Gastrocnemius medialis (tissue), 4 donors: Measurements from ENCODE around the gene ZBTB7A. TPM values are rescaled to one million over a fixed set of nuclear protein-coding genes. Genes with fewer than 3 reads are reported as not detected.

ENCODE experiments used
- ATAC-seq, 2 donors: fragments of 150-250 bp; one replicate each; pipeline ENCODE4 v1.9.1; 2016
- DNase-seq, 2 donors: peaks; one replicate each; pipeline ENCODE4 v3.0.0-alpha.2; 2019
- H3K27ac ChIP-seq, 4 donors: fragments of 200-600 bp; sonication (generic); 1 replicate in 1 of 4; 2 replicates in 3 of 4; pipeline ENCODE4 v1.5.1; 2016 to 2018; ENCODE audit warnings: mild to moderate bottlenecking in 2 of 4, moderate library complexity in 1 of 4
- H3K27me3 ChIP-seq, 3 donors: fragments of 200-600 bp; sonication (generic) in 2 of 3; 1 replicate in 1 of 3; 2 replicates in 2 of 3; pipeline versions ENCODE4 v1.5.1 to v1.6.0; 2016 to 2019; ENCODE audit warnings: mild to moderate bottlenecking in 1 of 3, moderate library complexity in 1 of 3
- H3K36me3 ChIP-seq, 2 donors: fragments of 200-600 bp; sonication (generic) in 1 of 2; one replicate each; pipeline ENCODE4 v1.5.1; 2017 to 2018
- H3K4me1 ChIP-seq, 2 donors: fragments of 200-600 bp; sonication (generic) in 1 of 2; one replicate each; pipeline ENCODE4 v1.5.1; 2016 to 2017; ENCODE audit warnings: mild to moderate bottlenecking in 2 of 2
- H3K4me3 ChIP-seq, 4 donors: fragments of 200-600 bp; sonication (generic) in 3 of 4; 1 replicate in 1 of 4; 2 replicates in 3 of 4; pipeline ENCODE4 v1.5.1; 2016 to 2019; ENCODE audit warnings: mild to moderate bottlenecking in 2 of 4
- H3K9me3 ChIP-seq, 3 donors: fragments of 200-600 bp; sonication (generic) in 2 of 3; 1 replicate in 1 of 3; 2 replicates in 2 of 3; pipeline ENCODE4 v1.5.1; 2016 to 2019
- CTCF ChIP-seq, 5 experiments: fragments of 450-650 bp in 3 of 5; fragments of 200-600 bp in 2 of 5; sonication (generic) in 2 of 5; IDR thresholded peaks in 4 of 5; conservative IDR thresholded peaks in 1 of 5; 1 replicate in 4 of 5; 2 replicates in 1 of 5; pipeline ENCODE4 v1.5.1; 2016 to 2019; ENCODE audit warnings: antibody characterized with exemption in 5 of 5, mild to moderate bottlenecking in 3 of 5, moderate library complexity in 3 of 5
- POLR2A ChIP-seq, 2 donors: fragments of 450-650 bp; IDR thresholded peaks; one replicate each; pipeline ENCODE4 v1.6.1; 2017; ENCODE audit warnings: antibody characterized with exemption in 2 of 2, mild to moderate bottlenecking in 2 of 2, moderate library complexity in 2 of 2
- in situ Hi-C, 4 donors: fragments of 200-750 bp; cut with MboI; loops; one replicate each; pipeline versions ENCODE4 v1.15.0 to v1.8.0; 2017; ENCODE audit warnings: low sequenced_read_pairs in 4 of 4
- intact Hi-C: fragments of 100-400 bp; cut with DNase I; formaldehyde crosslinking; loops from one replicate; pipeline ENCODE4 v1.15.1; 2023; ENCODE audit warnings: low total_unique reads
- total RNA-seq, 4 donors: library from RNA; depleted of rRNA; stranded (reverse); fragments of >200 nt; gene quantifications; one replicate each; pipeline versions ENCODE4 v1.1.0 to v1.2.3, GENCODE V29; 2016

ZBTB7A gene
- total RNA-seq, 4 donors from 2014 or later, result 50.0 to 104 (median 91.9) TPM

GRCh38 chr19:4054441-4055208 lies 12.1 kb downstream of the ZBTB7A start:
- intact Hi-C loops (no loop called here), in situ Hi-C loops (no loop called here)
- Histone ChIP-seq H3K27ac (no peak overlapping the region), H3K36me3 (peaks cover 0 to 25% of the 10 kb centered on the region in 2 donors), H3K4me3 (no peak overlapping the region), H3K4me1 (peaks cover 45 to 48% of the 10 kb centered on the region in 2 donors), H3K27me3 (no peaks in the 10 kb centered on the region), H3K9me3 (no peaks in the 10 kb centered on the region)
- no peak for ATAC-seq
- TF ChIP-seq POLR2A (IDR thresholded peaks at IDR 0.05), result no peak
- no peak for TF ChIP-seq CTCF (IDR thresholded peaks at IDR 0.05 in 4 of 5, conservative IDR thresholded peaks at IDR 0.05 in 1 of 5)
- no peak for DNase-seq

DNA sequence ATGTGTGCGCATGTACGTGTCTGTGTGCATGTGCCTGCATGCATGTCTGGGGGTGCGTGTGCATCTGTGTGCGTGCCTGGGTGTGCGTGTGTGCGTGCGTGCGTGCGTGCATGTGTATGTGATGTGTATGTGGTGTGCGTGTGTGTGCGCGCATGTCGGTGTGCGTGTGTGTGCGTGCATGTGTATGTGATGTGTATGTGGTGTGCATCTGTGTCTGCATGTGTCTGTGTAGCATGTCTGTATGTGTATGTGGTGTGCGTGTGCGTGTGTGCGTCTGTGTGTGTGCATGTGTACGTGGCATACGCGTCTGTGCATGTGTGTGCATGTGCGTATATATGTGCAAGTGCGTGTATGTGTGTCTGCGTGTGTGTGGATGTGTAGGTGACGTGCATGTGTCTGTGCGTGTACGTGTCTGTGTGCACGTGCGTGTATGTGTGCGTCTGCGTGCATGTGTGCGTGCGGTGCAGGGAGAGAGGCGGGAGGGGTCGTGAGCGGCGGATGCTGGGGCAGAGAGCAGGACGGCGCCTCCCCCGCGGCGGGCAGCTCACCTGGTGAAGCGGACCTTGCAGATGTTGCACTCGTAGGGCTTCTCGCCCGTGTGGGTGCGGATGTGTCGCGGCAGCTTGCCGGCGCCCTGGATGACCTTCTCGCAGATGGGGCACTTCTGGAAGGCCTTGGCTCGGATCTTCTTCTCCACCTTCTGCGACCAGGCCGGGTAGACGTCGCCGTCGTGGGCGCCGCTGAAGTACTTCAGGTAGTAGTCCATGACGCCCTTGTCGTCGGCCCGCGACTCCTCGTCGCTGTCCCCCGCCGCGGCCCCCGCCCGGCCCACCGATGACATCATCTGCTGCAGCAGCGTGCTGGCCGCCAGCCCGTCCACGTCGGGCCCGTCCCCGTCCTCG lies 13.0 kb downstream of the ZBTB7A start:
- intact Hi-C loops (no loop called here), in situ Hi-C loops (no loop called here)
- DNase-seq (no peak), ATAC-seq (no peak)
- Histone ChIP-seq H3K4me3 (no peak overlapping the region), H3K36me3 (peaks cover 0 to 25% of the 10 kb centered on the region in 2 donors), H3K9me3 (no peaks in the 10 kb centered on the region), H3K4me1 (peaks cover 43 to 45% of the 10 kb centered on the region in 2 donors), H3K27me3 (no peaks in the 10 kb centered on the region), H3K27ac (peak overlapping the region in 1 of 4 donors; percentile 88)
- TF ChIP-seq POLR2A (IDR thresholded peaks at IDR 0.05) (no peak), CTCF (IDR thresholded peaks at IDR 0.05 in 4 of 5, conservative IDR thresholded peaks at IDR 0.05 in 1 of 5) (no peak)

GRCh38 chr19:4052993-4053422 lies 13.7 kb downstream of the ZBTB7A start:
- in situ Hi-C loops (no loop called here), intact Hi-C loops (no loop called here)
- DNase-seq, result no peak
- Histone ChIP-seq H3K9me3 (no peaks in the 10 kb centered on the region), H3K27me3 (no peaks in the 10 kb centered on the region), H3K27ac (peak overlapping the region; percentile 77 to 88 (median 83)), H3K4me1 (peaks cover 40 to 41% of the 10 kb centered on the region in 2 donors), H3K36me3 (peaks cover 0 to 25% of the 10 kb centered on the region in 2 donors), H3K4me3 (peak overlapping the region in 2 of 4 donors; percentile 14 to 15)
- no peak for ATAC-seq
- no peak for TF ChIP-seq CTCF (IDR thresholded peaks at IDR 0.05 in 4 of 5, conservative IDR thresholded peaks at IDR 0.05 in 1 of 5)
- no peak for TF ChIP-seq POLR2A (IDR thresholded peaks at IDR 0.05)

GRCh38 chr19:4052114-4052992 lies 14.3 kb downstream of the ZBTB7A start:
- intact Hi-C loops, result no loop called here
- in situ Hi-C loops, result no loop called here
- no peak for ATAC-seq

More at GRCh38 chr19:4052114-4052992, 14.3 kb downstream of the ZBTB7A start:
- Histone ChIP-seq H3K4me1 (peaks cover 37 to 38% of the 10 kb centered on the region in 2 donors), H3K9me3 (no peaks in the 10 kb centered on the region), H3K4me3 (peak overlapping the region in 2 of 4 donors; percentile 14 to 15), H3K27me3 (no peaks in the 10 kb centered on the region), H3K36me3 (peaks cover 0 to 28% of the 10 kb centered on the region in 2 donors), H3K27ac (peak overlapping the region; percentile 77 to 88 (median 83))
- no peak for TF ChIP-seq CTCF (IDR thresholded peaks at IDR 0.05 in 4 of 5, conservative IDR thresholded peaks at IDR 0.05 in 1 of 5)
- no peak for TF ChIP-seq POLR2A (IDR thresholded peaks at IDR 0.05)
- DNase-seq, result peak in 1 of 2 donors; percentile 36
